Pancreas (tissue), 10 donors: ENCODE data around the gene HOXD12. TPM values are rescaled to one million over a fixed set of nuclear protein-coding genes. Genes with fewer than 3 reads are reported as not detected.

ENCODE experiments used
- ATAC-seq, 4 donors: fragments of 200-7000 bp; cut with Tn5 transposase; one replicate each; pipeline versions ENCODE4 v1.8.0 to v1.9.1; 2020; ENCODE audit warnings: mild to moderate bottlenecking in 4 of 4, moderate library complexity in 4 of 4
- DNase-seq, 6 donors: peaks; one replicate each; pipeline ENCODE4 v3.0.0-alpha.2; 2020
- FAIRE-seq: peaks from 2 replicates; lab custom pipeline; 2012; peaks lifted over from hg19 to GRCh38; lab: Jason Lieb, UNC
- H3K27ac ChIP-seq, 4 donors: fragments of 200-600 bp; sonication (generic); 1 replicate in 3 of 4; 2 replicates in 1 of 4; pipeline versions ENCODE4 v1.5.0 to v1.8.0; 2020
- H3K27me3 ChIP-seq, 4 donors: fragments of 200-600 bp; one replicate each; pipeline ENCODE4 v1.8.0; 2021
- H3K36me3 ChIP-seq, 3 donors: fragments of 200-600 bp; sonication (generic) in 1 of 3; one replicate each; pipeline versions ENCODE4 v1.5.0 to v1.8.0; 2020 to 2021
- H3K4me1 ChIP-seq, 3 donors: fragments of 200-600 bp; one replicate each; pipeline ENCODE4 v1.8.0; 2021
- H3K4me3 ChIP-seq, 4 donors: fragments of 200-600 bp; sonication (generic) in 2 of 4; one replicate each; pipeline versions ENCODE4 v1.5.0 to v1.8.0; 2020 to 2021
- H3K9me3 ChIP-seq, 4 donors: fragments of 200-600 bp; one replicate each; pipeline ENCODE4 v1.8.0; 2021
- CTCF ChIP-seq, 4 donors: fragments of 200-600 bp; sonication (generic) in 3 of 4; IDR thresholded peaks; one replicate each; pipeline versions ENCODE4 v1.5.0 to v1.8.0; 2021; ENCODE audit warnings: antibody characterized with exemption in 4 of 4
- WGBS, 2 donors: extraction: QIAGEN DNeasy Blood & Tissue Kit; methylation state at CpG; one replicate each; pipeline ENCODE4 v1.1.7; 2013; 5-methylcytosine and 5-hydroxymethylcytosine counted together
- intact Hi-C, 3 donors: fragments of 100-400 bp; cut with DNase I; formaldehyde crosslinking; loops; one replicate each; pipeline versions ENCODE4 v1.11.1 to v1.14.2; 2022
- polyA plus RNA-seq, 2 donors: library from polyadenylated mRNA; stranded (reverse); fragments of 200-250 nt; gene quantifications; one replicate each; pipeline ENCODE4 v1.2.3, GENCODE V29; 2013
- total RNA-seq, 6 donors: library from RNA; stranded (reverse); fragmentation: NEBNext Ultra II Directional in 4 of 6; extraction: Animal tissue kit (Norgen Biotek cat#: 25700) in 4 of 6; gene quantifications; one replicate each; pipeline versions ENCODE4 v1.2.1 to v1.2.4, GENCODE V29; 2021 to 2023
- donor health status: healthy with polysubstance abuse.
- donor health status: DM: no; HTN: no; CAD: no; lungs with moderate emphysema.
- donor health status: DM: no; HTN: no; CAD: no.
- donor health status: control.
- donor health status: control.
- donor health status: Bipolar disorder and iron deficiency.
- donor health status: DM: yes; HTN: yes; CAD: no.
- donor health status: DM: no; HTN: no; CAD: no.
- donor health status: DM: no; HTN: no; CAD: no.
- donor health status: DM: yes; HTN: yes; CAD: no.

Gene HOXD12
- total and polyA plus RNA-seq, 8 donors = not detected

- 4 to 5% methylated on average over 34 to 35 of the region's 35 CpGs for WGBS, 2 donors
- TF ChIP-seq CTCF (IDR thresholded peaks at IDR 0.05) = no peak
- Histone ChIP-seq H3K4me3 (no peak overlapping the region), H3K27me3 (peaks cover 8 to 87% (median 46%) of the 10 kb centered on the region in 4 donors), H3K9me3 (no peaks in the 10 kb centered on the region), H3K4me1 (peaks cover 0 to 5% (median 4%) of the 10 kb centered on the region in 3 donors), H3K36me3 (no peaks in the 10 kb centered on the region), H3K27ac (no peak overlapping the region)
- intact Hi-C loops = loop anchor here in 1 of 3 donors (5.0 kb wide), 1 partner anchor 416 kb away; no protein-coding TSS in a partner anchor
- DNase-seq (peak in 1 of 6 donors; percentile 80), ATAC-seq (no peak), FAIRE-seq (no peak)
Observed at GRCh38 chr2:176098366-176099158, 1.0 kb upstream of the HOXD12 start.

- H3K27ac ChIP-seq = no peak overlapping the region
- FAIRE-seq = no peak
- no peak for DNase-seq
Observed at GRCh38 chr2:176099159-176099727, 352 bp upstream of the HOXD12 start.

GRCh38 chr2:176100547-176101140 is 1.0 kb downstream of the HOXD12 start:
- FAIRE-seq (no peak), DNase-seq (no peak), ATAC-seq (no peak)
- peaks cover 2 to 84% (median 40%) of the 10 kb centered on the region in 4 donors for H3K27me3 ChIP-seq
- no peaks in the 10 kb centered on the region for H3K36me3 ChIP-seq
- H3K4me1 ChIP-seq = peaks cover 0 to 8% (median 4%) of the 10 kb centered on the region in 3 donors
- intact Hi-C loops = loop anchor here in 1 of 3 donors (10.0 kb wide), 1 partner anchor 746 kb away; no protein-coding TSS in a partner anchor
- H3K4me3 ChIP-seq = no peak overlapping the region
- no peaks in the 10 kb centered on the region for H3K9me3 ChIP-seq
- 10 to 12% methylated on average over 28 of the region's 28 CpGs for WGBS, 2 donors
- H3K27ac ChIP-seq = no peak overlapping the region
- TF ChIP-seq CTCF (IDR thresholded peaks at IDR 0.05) = no peak

More at GRCh38 chr2:176099159-176099727, 352 bp upstream of the HOXD12 start:
- ATAC-seq = no peak
- TF ChIP-seq CTCF (IDR thresholded peaks at IDR 0.05) = no peak
- Histone ChIP-seq H3K4me3 (no peak overlapping the region), H3K27me3 (peaks cover 8 to 87% (median 44%) of the 10 kb centered on the region in 4 donors), H3K4me1 (peaks cover 0 to 4% (median 4%) of the 10 kb centered on the region in 3 donors), H3K36me3 (no peaks in the 10 kb centered on the region), H3K9me3 (no peaks in the 10 kb centered on the region)
- 6 to 7% methylated on average over 30 of the region's 30 CpGs for WGBS, 2 donors
- intact Hi-C loops = loop anchor here in 1 of 3 donors (5.0 kb wide), 1 partner anchor 417 kb away; no protein-coding TSS in a partner anchor

GRCh38 chr2:176101216-176101830 is 1.7 kb downstream of the HOXD12 start:
- Histone ChIP-seq H3K27ac (no peak overlapping the region), H3K27me3 (peaks cover 2 to 77% (median 33%) of the 10 kb centered on the region in 4 donors), H3K4me1 (peaks cover 0 to 8% (median 4%) of the 10 kb centered on the region in 3 donors), H3K4me3 (no peak overlapping the region), H3K36me3 (no peaks in the 10 kb centered on the region), H3K9me3 (no peaks in the 10 kb centered on the region)
- no peak for TF ChIP-seq CTCF (IDR thresholded peaks at IDR 0.05)
- DNase-seq = no peak
- no peak for FAIRE-seq
- 7 to 11% methylated on average over 2 of the region's 2 CpGs for WGBS, 2 donors
- intact Hi-C loops = loop anchor here in 1 of 3 donors (10.0 kb wide), 1 partner anchor 747 kb away; no protein-coding TSS in a partner anchor
- ATAC-seq = no peak
